Astrocyte (in vitro differentiated cells and primary cell): ENCODE data around the gene TMEM200A.

ENCODE experiments used
- EZH2 ChIP-seq: IDR thresholded peaks from 2 replicates; pipeline ENCODE4 v1.6.1; 2012; ENCODE audit warnings: mild to moderate bottlenecking, low read length, inconsistent platforms; ENCODE audit not compliant: insufficient read depth
- TF ChIP-seq, protein P1 (sequence below): IDR thresholded peaks from 2 replicates; pipeline ENCODE4 v1.5.1; 2011; ENCODE audit warnings: low read depth, mild to moderate bottlenecking, inconsistent platforms, low read length, moderate library complexity; ENCODE audit not compliant: insufficient read depth

DNA sequence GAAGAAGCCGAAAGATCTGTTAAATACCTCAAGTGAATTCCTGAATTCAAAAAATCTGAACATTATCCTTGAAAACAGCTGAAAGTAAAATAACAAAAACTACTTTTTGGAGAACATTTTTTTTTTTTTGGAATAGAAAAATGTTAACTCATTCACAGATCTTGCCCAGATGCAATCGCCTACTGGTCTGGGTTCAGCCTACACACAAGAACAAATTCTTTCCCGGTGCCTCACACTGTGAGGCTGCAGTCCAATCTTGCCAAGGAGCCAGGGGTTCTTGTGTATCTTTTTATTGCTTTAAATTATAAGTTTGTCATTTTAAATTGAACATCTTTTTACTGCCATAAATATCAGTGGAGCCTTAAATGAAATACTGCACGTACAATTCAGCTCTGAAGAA, 41.2 kb upstream of the TMEM200A start:
- TF ChIP-seq EZH2 = no peak
- TF ChIP-seq, protein P1, sequence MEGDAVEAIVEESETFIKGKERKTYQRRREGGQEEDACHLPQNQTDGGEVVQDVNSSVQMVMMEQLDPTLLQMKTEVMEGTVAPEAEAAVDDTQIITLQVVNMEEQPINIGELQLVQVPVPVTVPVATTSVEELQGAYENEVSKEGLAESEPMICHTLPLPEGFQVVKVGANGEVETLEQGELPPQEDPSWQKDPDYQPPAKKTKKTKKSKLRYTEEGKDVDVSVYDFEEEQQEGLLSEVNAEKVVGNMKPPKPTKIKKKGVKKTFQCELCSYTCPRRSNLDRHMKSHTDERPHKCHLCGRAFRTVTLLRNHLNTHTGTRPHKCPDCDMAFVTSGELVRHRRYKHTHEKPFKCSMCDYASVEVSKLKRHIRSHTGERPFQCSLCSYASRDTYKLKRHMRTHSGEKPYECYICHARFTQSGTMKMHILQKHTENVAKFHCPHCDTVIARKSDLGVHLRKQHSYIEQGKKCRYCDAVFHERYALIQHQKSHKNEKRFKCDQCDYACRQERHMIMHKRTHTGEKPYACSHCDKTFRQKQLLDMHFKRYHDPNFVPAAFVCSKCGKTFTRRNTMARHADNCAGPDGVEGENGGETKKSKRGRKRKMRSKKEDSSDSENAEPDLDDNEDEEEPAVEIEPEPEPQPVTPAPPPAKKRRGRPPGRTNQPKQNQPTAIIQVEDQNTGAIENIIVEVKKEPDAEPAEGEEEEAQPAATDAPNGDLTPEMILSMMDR = no peak
